H1 (cell line): ENCODE measurements around the gene STAC2. TPM values are rescaled to one million over a fixed set of nuclear protein-coding genes. Genes with fewer than 3 reads are reported as not detected.

ENCODE experiments used
- CTCF ChIA-PET: fragments of 300-600 bp; sonication (Branson Sonifier 250); formaldehyde crosslinking; loops from one replicate; lab custom pipeline; 2021; ENCODE audit not compliant: partially characterized antibody; lab: Charles Lee
- POLR2A ChIA-PET: fragments of 300-600 bp; sonication (Branson Sonifier 250); formaldehyde crosslinking; loops from one replicate; lab custom pipeline; 2021; ENCODE audit warnings: inconsistent platforms; ENCODE audit not compliant: partially characterized antibody; lab: Charles Lee
- DNase-seq, 2 experiments: peaks; one replicate each; pipeline versions ENCODE4 v3.0.0 to v3.0.0-alpha.2; 2010 to 2022; ENCODE audit warnings: low spot score in 2 of 2, low read depth in 1 of 2, mixed read lengths in 1 of 2
- FAIRE-seq: peaks from 2 replicates; lab custom pipeline; 2011; peaks lifted over from hg19 to GRCh38; lab: Jason Lieb, UNC
- H2AFZ ChIP-seq: 2 replicates; pipeline ENCODE4 v1.8.1; 2012; ENCODE audit warnings: low read length, inconsistent platforms
- H2AK5ac ChIP-seq: 2 replicates; pipeline ENCODE4 v1.6.1; 2013; ENCODE audit warnings: low read depth, low read length
- H2BK120ac ChIP-seq: replicated peaks from 2 replicates; pipeline ENCODE3; 2013; ENCODE audit warnings: low read depth, low read length, inconsistent platforms
- H2BK12ac ChIP-seq: 2 replicates; pipeline ENCODE4 v1.6.1; 2013; ENCODE audit warnings: low read depth, low read length
- H2BK15ac ChIP-seq: 2 replicates; pipeline ENCODE4 v1.6.1; 2013; ENCODE audit warnings: low read length
- H2BK20ac ChIP-seq: 2 replicates; pipeline ENCODE4 v1.6.1; 2013; ENCODE audit warnings: low read length
- H2BK5ac ChIP-seq: 2 replicates; pipeline ENCODE4 v1.6.1; 2013; ENCODE audit warnings: low read depth, low read length
- H3K14ac ChIP-seq: 2 replicates; pipeline ENCODE4 v1.6.1; 2013; ENCODE audit warnings: inconsistent platforms; ENCODE audit not compliant: insufficient read length
- H3K18ac ChIP-seq: 2 replicates; pipeline ENCODE4 v1.6.1; 2013; ENCODE audit warnings: low read length; ENCODE audit errors: extremely low read depth
- H3K23ac ChIP-seq: 2 replicates; pipeline ENCODE4 v1.6.1; 2013; ENCODE audit warnings: inconsistent platforms; ENCODE audit not compliant: insufficient read length
- H3K23me2 ChIP-seq: 2 replicates; pipeline ENCODE4 v1.6.1; 2013; ENCODE audit warnings: low read depth, low read length
- H3K27ac ChIP-seq: 2 replicates; pipeline ENCODE4 v1.6.1; 2011; ENCODE audit warnings: low read depth, low read length, inconsistent platforms
- H3K27me3 ChIP-seq, 4 experiments: replicated peaks in 1 of 4; 1 replicate in 1 of 4; 2 replicates in 3 of 4; pipeline versions ENCODE4 v1.6.1 to v1.8.1; 2011 to 2013; ENCODE audit warnings: low read length in 3 of 4, mild to moderate bottlenecking in 3 of 4, inconsistent platforms in 2 of 4, mixed read lengths in 2 of 4, moderate library complexity in 1 of 4; ENCODE audit not compliant: control insufficient read depth in 3 of 4, insufficient read depth in 3 of 4; ENCODE audit errors: extremely low read depth in 1 of 4
- H3K36me3 ChIP-seq, 4 experiments: 2 replicates each; pipeline versions ENCODE4 v1.6.1 to v1.8.1; 2011 to 2013; ENCODE audit warnings: mild to moderate bottlenecking in 4 of 4, low read length in 3 of 4, moderate library complexity in 2 of 4, control low read depth in 1 of 4, inconsistent platforms in 1 of 4; ENCODE audit not compliant: insufficient read depth in 4 of 4, control insufficient read depth in 2 of 4
- H3K4ac ChIP-seq: replicated peaks from 2 replicates; pipeline ENCODE3; 2013; ENCODE audit warnings: low read length, low read depth, mixed read lengths, inconsistent platforms; ENCODE audit not compliant: insufficient read length
- H3K4me1 ChIP-seq, 4 experiments: replicated peaks in 1 of 4; 1 replicate in 1 of 4; 2 replicates in 3 of 4; pipeline versions ENCODE4 v1.6.1 to v1.8.1; 2011 to 2013; ENCODE audit warnings: low read length in 3 of 4, inconsistent platforms in 2 of 4, mixed read lengths in 1 of 4; ENCODE audit not compliant: insufficient read depth in 4 of 4, control insufficient read depth in 3 of 4
- H3K4me2 ChIP-seq, 2 experiments: 2 replicates each; pipeline versions ENCODE4 v1.6.1 to v1.8.1; 2011 to 2013; ENCODE audit warnings: low read depth in 2 of 2, low read length in 2 of 2, control low read depth in 1 of 2, inconsistent platforms in 1 of 2, mild to moderate bottlenecking in 1 of 2; ENCODE audit not compliant: insufficient read depth in 1 of 2
- H3K4me3 ChIP-seq, 4 experiments: fragments of 200-600, 300-600 bp in 1 of 4; sonication (generic), shearing (Covaris generic), sonication (Bioruptor Twin) in 1 of 4; 2 replicates each; pipeline versions ENCODE4 v1.5.1 to v1.8.1; 2011 to 2016; ENCODE audit warnings: low read length in 4 of 4, low read depth in 3 of 4, control low read depth in 2 of 4, inconsistent platforms in 2 of 4, mild to moderate bottlenecking in 2 of 4, mixed read lengths in 1 of 4, moderate library complexity in 1 of 4; ENCODE audit not compliant: insufficient read depth in 2 of 4; ENCODE audit errors: extremely low read depth in 1 of 4
- H3K56ac ChIP-seq: replicated peaks from 2 replicates; pipeline ENCODE3; 2013; ENCODE audit warnings: low read depth, mild to moderate bottlenecking, mixed read lengths, low read length, inconsistent platforms; ENCODE audit not compliant: insufficient read length
- H3K79me1 ChIP-seq: 2 replicates; pipeline ENCODE4 v1.6.1; 2013; ENCODE audit warnings: low read depth, low read length, control low read depth
- H3K79me2 ChIP-seq, 2 experiments: 2 replicates each; pipeline versions ENCODE4 v1.6.1 to v1.8.1; 2012 to 2013; ENCODE audit warnings: low read length in 2 of 2, mild to moderate bottlenecking in 2 of 2, inconsistent platforms in 1 of 2; ENCODE audit not compliant: insufficient read depth in 2 of 2, control insufficient read depth in 1 of 2
- H3K9ac ChIP-seq, 4 experiments: replicated peaks in 1 of 4; 1 replicate in 1 of 4; 2 replicates in 3 of 4; pipeline versions ENCODE4 v1.6.1 to v1.8.1; 2011 to 2013; ENCODE audit warnings: low read depth in 3 of 4, low read length in 3 of 4, control low read depth in 2 of 4, mild to moderate bottlenecking in 2 of 4, moderate library complexity in 2 of 4, inconsistent platforms in 1 of 4; ENCODE audit errors: extremely low read depth in 1 of 4
- H3K9me3 ChIP-seq, 2 experiments: 2 replicates each; pipeline versions ENCODE4 v1.6.1 to v1.8.1; 2012 to 2013; ENCODE audit warnings: mild to moderate bottlenecking in 2 of 2, moderate library complexity in 2 of 2, control low read depth in 1 of 2, inconsistent platforms in 1 of 2, low read depth in 1 of 2, low read length in 1 of 2, mixed read lengths in 1 of 2; ENCODE audit not compliant: insufficient read depth in 2 of 2
- H4K20me1 ChIP-seq, 2 experiments: replicated peaks in 1 of 2; 2 replicates each; pipeline versions ENCODE3 to v1.8.1; 2011 to 2013; ENCODE audit warnings: inconsistent platforms in 2 of 2, low read length in 2 of 2, mild to moderate bottlenecking in 1 of 2; ENCODE audit not compliant: insufficient read depth in 2 of 2, control insufficient read depth in 1 of 2
- H4K5ac ChIP-seq: 2 replicates; pipeline ENCODE4 v1.6.1; 2013; ENCODE audit warnings: low read length, low read depth, mixed read lengths, inconsistent platforms; ENCODE audit not compliant: insufficient read length
- H4K8ac ChIP-seq: 2 replicates; pipeline ENCODE4 v1.8.0; 2013; ENCODE audit warnings: mild to moderate bottlenecking, moderate library complexity, low read length, inconsistent platforms; ENCODE audit not compliant: insufficient read depth; ENCODE audit errors: extremely low read depth
- H4K91ac ChIP-seq: replicated peaks from 2 replicates; pipeline ENCODE3; 2013; ENCODE audit warnings: low read length, mixed read lengths, inconsistent platforms; ENCODE audit not compliant: insufficient read length
- BACH1 ChIP-seq: IDR thresholded peaks from 2 replicates; pipeline ENCODE4 v1.6.1; 2012; ENCODE audit warnings: low read length, improper control_type of control experiment
- CBX8 ChIP-seq: fragments of 300-800, 300-1000 bp; sonication (generic); IDR thresholded peaks from 2 replicates; pipeline ENCODE4 v1.7.1; 2016; ENCODE audit warnings: low read depth, low read length, borderline replicate concordance
- GTF2F1 ChIP-seq: IDR thresholded peaks from 2 replicates; pipeline ENCODE4 v1.6.1; 2012; ENCODE audit warnings: low read depth, low read length, improper control_type of control experiment, borderline replicate concordance
- HDAC6 ChIP-seq: IDR thresholded peaks from one replicate; pipeline ENCODE4 v1.7.1; 2012; ENCODE audit warnings: low read depth, mild to moderate bottlenecking, inconsistent platforms, low read length, moderate library complexity
- JUND ChIP-seq: IDR thresholded peaks from 2 replicates; pipeline ENCODE4 v1.6.1; 2011; ENCODE audit warnings: mild to moderate bottlenecking, improper control_type of control experiment, low read length
- KDM4A ChIP-seq: IDR thresholded peaks from one replicate; pipeline ENCODE4 v1.7.1; 2012; ENCODE audit warnings: low read depth, mild to moderate bottlenecking, moderate library complexity, low read length, inconsistent platforms; ENCODE audit not compliant: severe bottlenecking
- NANOG ChIP-seq: IDR thresholded peaks from 2 replicates; pipeline ENCODE4 v1.6.1; 2011; ENCODE audit warnings: low read length, low read depth, mild to moderate bottlenecking, inconsistent platforms; ENCODE audit not compliant: insufficient read depth, poor library complexity, severe bottlenecking
- RAD21 ChIP-seq, 2 experiments: IDR thresholded peaks in 1 of 2; conservative IDR thresholded peaks in 1 of 2; 2 replicates each; pipeline ENCODE4 v1.6.1; 2011; ENCODE audit warnings: low read depth in 2 of 2, low read length in 2 of 2, improper control_type of control experiment in 1 of 2, inconsistent platforms in 1 of 2, mild to moderate bottlenecking in 1 of 2, moderate library complexity in 1 of 2
- RXRA ChIP-seq: IDR thresholded peaks from 2 replicates; pipeline ENCODE4 v1.6.1; 2011; ENCODE audit warnings: low read depth, mild to moderate bottlenecking, low read length, moderate library complexity; ENCODE audit not compliant: insufficient read depth
- TAF7 ChIP-seq: optimal IDR thresholded peaks from 2 replicates; pipeline ENCODE3; 2011; ENCODE audit warnings: low read depth, mild to moderate bottlenecking, inconsistent platforms, low read length, moderate library complexity, borderline replicate concordance
- TBP ChIP-seq: IDR thresholded peaks from 2 replicates; pipeline ENCODE4 v1.6.1; 2011; ENCODE audit warnings: low read depth, low read length, improper control_type of control experiment
- TCF12 ChIP-seq: IDR thresholded peaks from 2 replicates; pipeline ENCODE4 v1.6.1; 2011; ENCODE audit warnings: low read depth, mild to moderate bottlenecking, low read length
- WGBS, 2 experiments: shearing (Covaris generic) in 1 of 2; methylation state at CpG; one replicate each; pipeline versions ENCODE4 v1.1.6 to v1.1.7; 2013 to 2015; ENCODE audit warnings: low lambda C conversion rate in 2 of 2, mixed read lengths in 2 of 2, inconsistent platforms in 1 of 2, low coverage in 1 of 2, missing lambda C conversion rate in 1 of 2; ENCODE audit not compliant: insufficient replicate concordance in 2 of 2, insufficient coverage in 1 of 2, insufficient read length in 1 of 2; ENCODE audit errors: extremely low coverage in 1 of 2, missing lambda C conversion rate in 1 of 2; 5-methylcytosine and 5-hydroxymethylcytosine counted together
- polyA plus RNA-seq, 7 experiments: library from polyadenylated mRNA; depleted of rRNA in 3 of 7; stranded (reverse) in 5 of 7; unstranded in 2 of 7; fragments of >200 nt in 5 of 7; fragments of 200-250 nt in 2 of 7; gene quantifications; 1 replicate in 5 of 7; 2 replicates in 1 of 7; 4 replicates in 1 of 7; pipeline versions ENCODE4 v1.2.1 to v1.2.3, GENCODE V29; 2011 to 2013; ENCODE audit warnings: missing spikeins in 2 of 7, mixed read lengths in 2 of 7
- total RNA-seq: library from RNA; stranded (reverse); fragmentation: NEBNext Ultra II Directional; extraction: Animal tissue kit (Norgen Biotek cat#: 25700); gene quantifications from 2 replicates; pipeline ENCODE4 v1.2.1, GENCODE V29; 2021

Gene STAC2
- total and polyA plus RNA-seq, 2 of the 8 experiments (the other 6 are each of a cell fraction or from before 2014, with no cell fraction given) = 1.5 to 6.0 TPM

DNA sequence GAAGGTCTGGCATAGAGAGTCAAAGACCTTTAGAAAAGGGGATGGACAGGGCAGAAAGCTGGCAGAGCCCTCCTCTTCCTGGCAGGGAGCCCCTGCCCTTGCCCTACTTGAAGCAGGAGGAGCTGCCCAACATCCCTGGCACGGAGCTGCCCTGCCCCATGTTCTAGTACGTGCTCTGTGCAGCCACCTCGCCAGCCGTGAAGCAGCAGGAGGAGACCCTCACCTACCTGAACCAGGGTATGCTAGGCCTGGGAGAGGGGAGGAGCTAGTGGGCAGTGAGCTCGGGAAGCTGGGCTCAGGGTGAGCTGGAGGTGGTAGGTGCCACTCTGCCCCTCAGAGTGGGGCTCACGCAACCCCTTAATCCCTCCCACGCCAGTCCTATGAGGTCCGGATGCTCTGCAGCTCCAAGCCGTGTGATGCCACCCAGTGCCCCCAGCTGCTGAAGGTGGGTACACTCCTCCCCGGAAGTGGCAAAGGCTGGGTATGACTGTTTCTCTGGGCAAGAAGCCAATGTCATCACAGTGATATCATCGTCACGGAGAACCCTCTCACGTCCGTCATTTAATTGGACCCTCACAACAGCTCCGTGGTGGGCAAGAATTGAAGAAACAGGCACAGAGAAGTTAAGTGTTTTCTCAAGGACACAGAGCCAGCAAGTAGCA, 12.7 kb upstream of the STAC2 start:
- DNase-seq = no peak
- 0 out of 2 replicates have a peak overlapping the region, but pooled peaks have one; percentile 12 for H2BK15ac ChIP-seq

More for the DNA sequence above, 12.7 kb upstream of the STAC2 start:
- no peak overlapping the region for H2AFZ ChIP-seq
- no peaks in the 10 kb centered on the region for H3K79me1 ChIP-seq
- no peak overlapping the region for H2BK12ac ChIP-seq
- no peak overlapping the region for H3K23ac ChIP-seq
- no peak overlapping the region for H3K4me3 ChIP-seq
- no peaks in the 10 kb centered on the region for H3K79me2 ChIP-seq
- H3K14ac ChIP-seq = no peak overlapping the region
- H3K4me2 ChIP-seq = no peak overlapping the region
- H3K56ac ChIP-seq = no peak overlapping the region
- no peaks in the 10 kb centered on the region for H3K9me3 ChIP-seq
- H3K9ac ChIP-seq = no peak overlapping the region
- H4K8ac ChIP-seq = no peak overlapping the region
- H4K5ac ChIP-seq = no peak overlapping the region
- peaks cover 0 to 7% (median 0%) of the 10 kb centered on the region in 4 experiments; a peak in 4 of 7 replicates for H3K4me1 ChIP-seq
- TF ChIP-seq HDAC6 (no peak), RXRA (no peak), BACH1 (no peak), NANOG (no peak), JUND (no peak), RAD21 (IDR thresholded peaks at IDR 0.05 in 1 of 2, conservative IDR thresholded peaks at IDR 0.05 in 1 of 2; ENCODE audit: low read depth in 2 of 2, low read length in 2 of 2) (no peak), TCF12 (no peak), TBP (no peak), TAF7 (no peak), KDM4A (no peak), GTF2F1 (no peak), CBX8 (no peak)
- CTCF ChIA-PET = interaction anchor here (0.8 to 21.2 kb wide), 18 partner anchors 12 to 416 kb away, joined by 3 to 982 read pairs (median 4); partner anchors contain the start of genes ARL5C, CACNB1, PLXDC1 and RPL19
- POLR2A ChIA-PET = interaction anchor here (0.9 to 3.9 kb wide), 5 partner anchors 26 to 38 kb away, joined by 3 to 20 read pairs (median 4); partner anchors contain the start of gene RPL19
- H2BK20ac ChIP-seq = no peak overlapping the region
- H3K36me3 ChIP-seq = no peaks in the 10 kb centered on the region
- H3K18ac ChIP-seq = no peak overlapping the region
- no peak overlapping the region for H4K91ac ChIP-seq
- no peak overlapping the region for H2BK120ac ChIP-seq
- WGBS, 2 experiments = 95% methylated on average over 15 of the region's 15 CpGs; no CpG with 5 or more reads in 1 of the 2 experiments
- no peaks in the 10 kb centered on the region for H3K27me3 ChIP-seq
- no peaks in the 10 kb centered on the region for H4K20me1 ChIP-seq
- H2AK5ac ChIP-seq = no peak overlapping the region
- no peak overlapping the region for H2BK5ac ChIP-seq
- H3K27ac ChIP-seq = no peak overlapping the region
- H3K23me2 ChIP-seq = peaks cover 2% of the 10 kb centered on the region; the same call in 1 of the 2 replicates
- no peak for FAIRE-seq
- no peak overlapping the region for H3K4ac ChIP-seq
